Measurements from ENCODE around the gene OPCML.

The OPCML gene

DNA sequence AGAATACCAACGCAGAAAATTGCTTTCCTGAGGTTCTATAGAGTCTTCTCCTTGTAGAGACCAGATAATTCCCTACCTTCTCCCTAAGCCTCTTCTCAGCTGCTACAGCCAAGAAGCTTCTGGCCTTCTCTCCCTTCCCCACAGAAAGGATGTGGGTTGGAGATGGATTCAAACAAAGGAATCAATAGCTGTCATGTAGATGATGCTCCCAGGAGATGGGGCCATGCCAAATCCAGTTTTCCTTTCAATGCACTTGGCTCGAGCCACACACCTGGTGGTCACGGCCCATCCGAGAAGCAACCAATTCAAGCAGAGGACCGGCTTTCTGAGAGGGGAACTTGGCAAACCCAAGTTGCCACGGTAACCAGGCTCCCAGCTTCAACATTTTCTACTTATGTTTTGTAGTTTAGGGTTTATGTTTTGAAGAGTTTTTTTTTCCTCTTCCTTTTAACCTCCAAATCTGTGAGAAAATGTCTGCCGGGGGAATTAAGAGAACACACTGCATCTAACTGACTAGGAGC is 31.3 kb upstream of the OPCML start:
- TF ChIP-seq, protein P1, sequence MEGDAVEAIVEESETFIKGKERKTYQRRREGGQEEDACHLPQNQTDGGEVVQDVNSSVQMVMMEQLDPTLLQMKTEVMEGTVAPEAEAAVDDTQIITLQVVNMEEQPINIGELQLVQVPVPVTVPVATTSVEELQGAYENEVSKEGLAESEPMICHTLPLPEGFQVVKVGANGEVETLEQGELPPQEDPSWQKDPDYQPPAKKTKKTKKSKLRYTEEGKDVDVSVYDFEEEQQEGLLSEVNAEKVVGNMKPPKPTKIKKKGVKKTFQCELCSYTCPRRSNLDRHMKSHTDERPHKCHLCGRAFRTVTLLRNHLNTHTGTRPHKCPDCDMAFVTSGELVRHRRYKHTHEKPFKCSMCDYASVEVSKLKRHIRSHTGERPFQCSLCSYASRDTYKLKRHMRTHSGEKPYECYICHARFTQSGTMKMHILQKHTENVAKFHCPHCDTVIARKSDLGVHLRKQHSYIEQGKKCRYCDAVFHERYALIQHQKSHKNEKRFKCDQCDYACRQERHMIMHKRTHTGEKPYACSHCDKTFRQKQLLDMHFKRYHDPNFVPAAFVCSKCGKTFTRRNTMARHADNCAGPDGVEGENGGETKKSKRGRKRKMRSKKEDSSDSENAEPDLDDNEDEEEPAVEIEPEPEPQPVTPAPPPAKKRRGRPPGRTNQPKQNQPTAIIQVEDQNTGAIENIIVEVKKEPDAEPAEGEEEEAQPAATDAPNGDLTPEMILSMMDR (IDR thresholded peaks at IDR 0.05): no peak

DNA sequence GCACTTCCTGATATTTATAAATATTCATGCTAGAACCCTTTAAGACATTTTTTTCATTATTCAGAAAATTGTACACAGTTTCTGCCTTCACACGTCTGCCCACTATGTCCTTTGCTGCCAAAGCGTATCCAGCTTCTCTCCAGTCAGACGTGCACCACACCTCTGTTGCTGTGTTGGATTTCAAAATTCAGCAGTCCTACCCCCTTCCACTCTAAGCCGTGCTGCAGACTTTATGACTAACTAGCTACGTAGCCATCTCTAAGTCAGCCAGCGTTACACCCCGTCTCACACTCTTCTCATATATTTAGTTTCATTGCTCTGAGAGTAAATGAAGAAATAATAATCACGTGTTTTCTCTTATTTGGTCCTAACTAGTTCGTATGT is 28.2 kb upstream of the OPCML start:
- TF ChIP-seq, protein P1 (IDR thresholded peaks at IDR 0.05): no peak

DNA sequence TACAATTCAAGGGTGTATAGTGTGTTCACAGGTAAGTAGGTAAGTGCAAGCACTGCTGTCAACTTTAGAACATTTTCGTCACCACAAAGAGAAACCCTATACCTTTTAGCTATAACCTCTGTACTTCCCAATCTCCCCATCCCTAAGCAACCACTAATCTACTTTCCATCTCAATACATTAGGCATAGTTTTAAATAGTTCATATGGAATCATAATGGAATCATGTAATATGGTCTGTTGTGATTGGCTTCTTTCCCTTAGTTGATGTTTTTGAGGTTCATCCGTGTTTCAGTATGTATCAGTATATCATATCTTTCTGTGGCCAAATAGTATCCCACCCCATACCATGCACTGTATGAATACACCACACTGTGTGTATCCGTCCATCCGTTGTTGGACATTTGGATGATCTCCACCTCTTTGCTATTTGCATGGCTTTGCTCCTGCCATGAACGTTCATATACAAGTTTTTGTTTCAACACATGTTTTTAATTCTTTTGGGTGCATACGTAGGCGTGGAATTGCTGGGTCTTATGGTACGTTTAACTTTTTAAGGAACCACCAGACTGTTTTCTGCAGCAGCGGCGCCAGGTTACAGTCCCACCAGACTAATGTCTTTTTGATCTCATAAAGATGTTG is 27.7 kb upstream of the OPCML start:
- TF ChIP-seq, protein P1 (IDR thresholded peaks at IDR 0.05): no peak

DNA sequence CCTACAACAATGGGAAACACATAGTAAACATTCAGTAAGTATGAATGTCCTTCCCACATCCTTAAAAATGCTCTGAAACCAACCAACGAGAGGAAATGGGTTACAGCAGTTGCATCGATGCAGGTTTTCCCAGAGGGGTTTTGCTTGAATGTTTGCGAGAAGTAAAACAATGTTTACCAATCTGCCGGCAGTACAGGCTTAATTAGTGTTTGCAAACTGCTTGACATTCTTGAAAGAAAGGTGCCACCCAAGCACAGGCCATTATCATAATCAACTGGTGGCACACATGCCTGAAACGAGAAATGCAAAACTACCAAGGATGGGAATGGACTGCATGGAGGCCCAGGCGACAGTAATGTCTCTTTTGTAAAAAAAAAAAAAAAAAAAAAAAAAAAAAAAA is 27.1 kb upstream of the OPCML start:
- TF ChIP-seq, protein P1 (IDR thresholded peaks at IDR 0.05): no peak

DNA sequence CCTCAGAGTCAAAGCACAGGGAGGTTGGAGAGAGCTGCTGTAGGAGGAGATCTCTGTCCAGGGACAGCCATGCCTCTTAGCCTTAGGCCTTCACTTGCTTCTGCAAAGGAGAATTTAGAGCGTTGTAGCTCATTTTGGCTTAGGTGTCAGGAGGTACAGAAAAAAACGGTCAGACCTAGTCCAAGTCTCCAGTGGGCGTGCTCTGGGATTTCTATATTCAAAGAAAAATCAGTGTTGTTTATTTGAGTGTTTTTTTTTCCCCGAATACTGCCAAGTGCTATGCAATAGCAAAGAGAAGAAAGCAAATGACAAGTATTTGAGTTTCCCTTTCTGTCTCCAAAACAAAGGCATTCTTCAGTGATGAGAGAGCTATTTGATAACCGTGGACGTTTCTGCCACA is 22.7 kb upstream of the OPCML start:
- TF ChIP-seq, protein P1 (IDR thresholded peaks at IDR 0.05): no peak

DNA sequence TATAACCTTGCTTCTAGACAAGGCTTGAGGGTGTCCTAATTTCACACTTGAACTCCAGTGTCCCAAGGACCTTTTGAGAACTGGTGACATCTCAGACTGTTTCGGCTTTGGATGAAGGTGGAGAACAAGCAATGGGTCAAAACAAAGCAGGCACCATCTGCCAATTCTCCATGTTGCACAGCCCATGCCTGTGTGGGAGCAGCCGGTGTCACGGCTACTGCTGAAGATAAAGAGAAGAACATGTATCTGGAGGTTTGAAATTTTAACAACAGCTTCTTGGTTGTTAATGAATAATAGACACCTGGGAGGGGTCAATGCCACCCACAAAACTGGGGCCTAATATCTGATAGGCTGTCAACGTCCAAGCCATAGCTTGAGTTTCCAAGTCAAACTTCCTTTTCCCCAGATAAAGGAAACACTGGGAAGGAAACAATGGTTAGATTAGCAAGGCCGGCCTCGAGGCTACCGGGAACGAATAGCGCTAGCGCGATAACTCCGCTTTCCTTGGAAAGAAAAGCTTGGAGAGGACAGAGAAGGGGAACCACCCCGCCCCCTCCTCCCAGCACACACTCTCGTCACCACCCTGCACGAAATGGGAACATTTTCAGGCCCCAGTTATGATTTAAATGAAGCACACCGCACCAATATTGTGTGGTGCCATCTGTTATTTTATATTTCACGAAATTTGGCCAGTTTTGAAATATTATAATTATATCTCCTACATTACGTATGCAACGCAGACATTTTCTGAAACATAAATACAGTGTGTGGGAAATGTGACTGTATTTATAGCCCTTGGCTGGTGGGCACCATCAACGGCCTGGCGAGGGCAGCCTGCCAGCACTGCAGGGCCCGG is 21.8 kb upstream of the OPCML start:
- TF ChIP-seq, protein P1 (IDR thresholded peaks at IDR 0.05): no peak

DNA sequence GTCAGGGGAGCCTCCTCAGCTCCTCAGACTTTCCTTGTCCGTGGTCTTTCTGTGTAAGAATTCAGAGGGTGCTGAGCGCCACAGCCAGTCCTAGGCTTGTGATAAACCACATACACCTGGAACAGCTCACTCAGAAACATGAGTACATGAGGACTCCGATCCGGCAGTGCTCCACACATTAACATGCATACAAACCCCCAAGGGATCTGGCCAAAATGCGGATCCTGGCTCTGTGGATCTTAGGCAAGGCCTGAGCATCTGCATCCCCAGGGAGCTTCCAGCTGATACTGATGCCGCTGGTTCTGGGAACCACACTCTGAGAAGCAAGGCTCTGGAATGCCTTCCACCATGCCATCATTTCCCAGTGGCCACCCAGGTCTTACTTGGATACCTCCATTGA is 20.6 kb upstream of the OPCML start:
- TF ChIP-seq, protein P1 (IDR thresholded peaks at IDR 0.05): no peak
